SK-N-SH (cell line): ENCODE results near the gene HIPK4. TPM values are rescaled to one million over a fixed set of nuclear protein-coding genes. Genes with fewer than 3 reads are reported as not detected.

Experiments
- CTCF ChIA-PET: fragments of 300-600, 350-600 bp; formaldehyde crosslinking; extraction: SDS; loops from one replicate; lab custom pipeline; 2021; lab: Yijun Ruan, JAX
- POLR2A ChIA-PET: fragments of 350-600 bp; sonication (Branson Sonifier 250); formaldehyde crosslinking; extraction: SDS; loops from one replicate; lab custom pipeline; 2020; ENCODE audit warnings: antibody characterized with exemption, inconsistent platforms; lab: Yijun Ruan, JAX
- DNase-seq: peaks from one replicate; pipeline ENCODE4 v3.0.0; 2012
- H2AFZ ChIP-seq: fragments of 200-600 bp; sonication (generic); 2 replicates; pipeline ENCODE4 v1.8.1; 2016; ENCODE audit warnings: antibody characterized with exemption, mild to moderate bottlenecking, low read depth
- H3F3A ChIP-seq: fragments of 200-600 bp; sonication (generic); replicated peaks from 2 replicates; pipeline ENCODE3; 2016; ENCODE audit warnings: antibody characterized with exemption, mild to moderate bottlenecking; ENCODE audit not compliant: insufficient read depth
- H3K27ac ChIP-seq, 2 experiments: fragments of 200-500 bp in 1 of 2; fragments of 200-600 bp in 1 of 2; sonication (Bioruptor generic) in 1 of 2; sonication (generic), shearing (Covaris generic) in 1 of 2; 2 replicates each; pipeline versions ENCODE4 v1.5.1 to v1.6.1; 2014 to 2016; ENCODE audit warnings: low read depth in 2 of 2, inconsistent platforms in 1 of 2, low read length in 1 of 2, mild to moderate bottlenecking in 1 of 2, mixed read lengths in 1 of 2
- H3K27me3 ChIP-seq: fragments of 200-600 bp; sonication (generic), shearing (Covaris generic); 2 replicates; pipeline ENCODE4 v1.6.1; 2016; ENCODE audit warnings: mixed run types; ENCODE audit not compliant: insufficient read depth
- H3K36me3 ChIP-seq, 2 experiments: fragments of 200-500 bp in 1 of 2; fragments of 200-600 bp in 1 of 2; sonication (Bioruptor generic) in 1 of 2; sonication (generic) in 1 of 2; replicated peaks in 1 of 2; 2 replicates each; pipeline versions ENCODE3 to v1.5.1; 2014 to 2016; ENCODE audit warnings: low read length in 1 of 2, mild to moderate bottlenecking in 1 of 2; ENCODE audit not compliant: insufficient read depth in 2 of 2, control insufficient read depth in 1 of 2
- H3K4me1 ChIP-seq, 2 experiments: fragments of 200-500 bp in 1 of 2; fragments of 200-600 bp in 1 of 2; sonication (Bioruptor generic) in 1 of 2; sonication (generic), shearing (Covaris generic) in 1 of 2; 2 replicates each; pipeline versions ENCODE4 v1.5.1 to v1.6.1; 2014 to 2016; ENCODE audit warnings: low read depth in 1 of 2, low read length in 1 of 2, mixed run types in 1 of 2; ENCODE audit not compliant: insufficient read depth in 2 of 2, control insufficient read depth in 1 of 2
- H3K4me2 ChIP-seq: fragments of 200-600 bp; sonication (generic), shearing (Covaris generic); 2 replicates; pipeline ENCODE4 v1.6.1; 2017; ENCODE audit warnings: mixed run types
- H3K4me3 ChIP-seq, 2 experiments: fragments of 200-500 bp in 1 of 2; fragments of 200-600 bp in 1 of 2; sonication (Bioruptor generic) in 1 of 2; sonication (generic), shearing (Covaris generic) in 1 of 2; 2 replicates each; pipeline versions ENCODE4 v1.5.1 to v1.8.1; 2014 to 2016; ENCODE audit warnings: low read depth in 2 of 2, inconsistent platforms in 1 of 2, low read length in 1 of 2, mild to moderate bottlenecking in 1 of 2, mixed read lengths in 1 of 2, moderate library complexity in 1 of 2
- H3K79me2 ChIP-seq: fragments of 200-600 bp; sonication (generic); 2 replicates; pipeline ENCODE4 v1.8.1; 2017; ENCODE audit warnings: mild to moderate bottlenecking; ENCODE audit not compliant: insufficient read depth
- H3K9ac ChIP-seq: fragments of 200-600 bp; sonication (generic); 2 replicates; pipeline ENCODE4 v1.6.1; 2017; ENCODE audit warnings: mixed run types
- H3K9me2 ChIP-seq: fragments of 200-600 bp; sonication (generic); 2 replicates; pipeline ENCODE4 v1.6.1; 2017; ENCODE audit warnings: mixed run types
- H3K9me3 ChIP-seq: fragments of 200-600 bp; sonication (generic); 2 replicates; pipeline ENCODE4 v1.6.1; 2017; ENCODE audit warnings: mixed run types, mild to moderate bottlenecking, moderate library complexity
- H4K20me1 ChIP-seq: fragments of 200-600 bp; sonication (generic); 2 replicates; pipeline ENCODE4 v1.6.1; 2017; ENCODE audit warnings: mild to moderate bottlenecking, mixed run types; ENCODE audit not compliant: insufficient read depth
- EZH2phosphoT487 ChIP-seq: fragments of 200-600 bp; sonication (generic); IDR thresholded peaks from 2 replicates; pipeline ENCODE4 v1.6.1; 2017; ENCODE audit warnings: low read depth, mixed run types, mild to moderate bottlenecking, antibody characterized with exemption, moderate library complexity, borderline replicate concordance
- FOSL2 ChIP-seq: IDR thresholded peaks from 2 replicates; pipeline ENCODE4 v1.4.0; 2012; ENCODE audit warnings: low read depth, mild to moderate bottlenecking, moderate library complexity, borderline replicate concordance
- FOXJ3 ChIP-seq: sonication (generic); formaldehyde crosslinking; IDR thresholded peaks from 2 replicates; pipeline ENCODE4 v1.5.1; 2020; ENCODE audit warnings: mild to moderate bottlenecking, missing genetic modification reagents
- MEF2A ChIP-seq: IDR thresholded peaks from 2 replicates; pipeline ENCODE4 v1.4.0; 2012; ENCODE audit warnings: low read depth, borderline replicate concordance
- NFIC ChIP-seq: IDR thresholded peaks from 2 replicates; pipeline ENCODE4 v1.4.0; 2012; ENCODE audit warnings: borderline replicate concordance
- NRF1 ChIP-seq: IDR thresholded peaks from 2 replicates; pipeline ENCODE4 v1.6.1; 2012; ENCODE audit warnings: low read depth, mild to moderate bottlenecking, low read length
- POLR2AphosphoS5 ChIP-seq: IDR thresholded peaks from 2 replicates; pipeline ENCODE4 v1.6.1; 2012; ENCODE audit warnings: low read depth, low read length
- RAD21 ChIP-seq: IDR thresholded peaks from 2 replicates; pipeline ENCODE4 v1.6.1; 2012; ENCODE audit warnings: mild to moderate bottlenecking, low read length
- RCOR1 ChIP-seq: fragments of 150-350 bp; IDR thresholded peaks from 2 replicates; pipeline ENCODE4 v1.6.1; 2017; ENCODE audit warnings: antibody characterized with exemption, low read length
- RFX5 ChIP-seq: IDR thresholded peaks from 2 replicates; pipeline ENCODE4 v1.6.1; 2012; ENCODE audit warnings: mild to moderate bottlenecking, improper control_type of control experiment, low read length
- SIN3A ChIP-seq: IDR thresholded peaks from 2 replicates; pipeline ENCODE4 v1.6.1; 2012; ENCODE audit warnings: low read depth, mild to moderate bottlenecking, low read length, moderate library complexity, borderline replicate concordance
- TAF1 ChIP-seq: IDR thresholded peaks from 2 replicates; pipeline ENCODE4 v1.6.1; 2012; ENCODE audit warnings: low read depth, mild to moderate bottlenecking, low read length, moderate library complexity, borderline replicate concordance
- TCF12 ChIP-seq: IDR thresholded peaks from 2 replicates; pipeline ENCODE4 v1.4.0; 2012
- TEAD4 ChIP-seq: IDR thresholded peaks from 2 replicates; pipeline ENCODE4 v1.4.0; 2012; ENCODE audit warnings: mild to moderate bottlenecking, borderline replicate concordance; ENCODE audit not compliant: insufficient read depth
- YY1 ChIP-seq: IDR thresholded peaks from 2 replicates; pipeline ENCODE4 v1.4.0; 2012; ENCODE audit warnings: low read depth, mild to moderate bottlenecking
- WGBS: methylation state at CpG from one replicate; pipeline ENCODE4 v1.1.6; 2017; ENCODE audit warnings: low lambda C conversion rate; 5-methylcytosine and 5-hydroxymethylcytosine counted together
- polyA plus RNA-seq, 3 experiments: library from polyadenylated mRNA; depleted of rRNA; stranded (reverse); fragments of >200 nt; gene quantifications; 2 replicates each; pipeline ENCODE4 v1.2.3, GENCODE V29; 2012
- TF ChIP-seq, protein P1 (sequence below): IDR thresholded peaks from 2 replicates; pipeline ENCODE4; 2012
- TF ChIP-seq, protein P2 (sequence below): fragments of 150-350 bp; IDR thresholded peaks from 2 replicates; pipeline ENCODE4 v1.6.1; 2017; ENCODE audit warnings: antibody characterized with exemption, low read length, low read depth, borderline replicate concordance

The HIPK4 gene
- polyA plus RNA-seq, 1 of the 3 experiments (the other 2 are of a cell fraction), result 0.23 TPM

- no peak overlapping the region for H3K4me3 ChIP-seq
- H2AFZ ChIP-seq, result no peak overlapping the region
- TF ChIP-seq TAF1 (no peak), RAD21 (no peak)
- H4K20me1 ChIP-seq, result no peaks in the 10 kb centered on the region
- no peaks in the 10 kb centered on the region for H3K9me3 ChIP-seq
- H3K9ac ChIP-seq, result no peak overlapping the region
- H3K27me3 ChIP-seq, result no peaks in the 10 kb centered on the region
- peaks cover 5 to 8% of the 10 kb centered on the region in 2 experiments for H3K36me3 ChIP-seq
- ChIA-PET POLR2A (interaction anchor here (0.6 kb wide), 1 partner anchor 156 kb away, joined by 3 read pairs; no protein-coding TSS in a partner anchor), CTCF (interaction anchor here (0.8 kb wide), 1 partner anchor 36 kb away, joined by 3 read pairs; no protein-coding TSS in a partner anchor)
- H3K79me2 ChIP-seq, result peaks cover 62% of the 10 kb centered on the region
- DNase-seq, result no peak
- 77% methylated on average over 8 of the region's 9 CpGs for WGBS
- H3F3A ChIP-seq, result no peaks in the 10 kb centered on the region
- peaks cover 0 to 2% of the 10 kb centered on the region in 2 experiments; a peak in 1 of 4 replicates for H3K4me1 ChIP-seq
- H3K27ac ChIP-seq, result no peak overlapping the region; a peak in 1 of 4 replicates
- H3K9me2 ChIP-seq, result no peaks in the 10 kb centered on the region
- H3K4me2 ChIP-seq, result no peak overlapping the region
These were observed 48.1 kb downstream of the HIPK4 start for GRCh38 chr19:40341601-40342482.

DNA sequence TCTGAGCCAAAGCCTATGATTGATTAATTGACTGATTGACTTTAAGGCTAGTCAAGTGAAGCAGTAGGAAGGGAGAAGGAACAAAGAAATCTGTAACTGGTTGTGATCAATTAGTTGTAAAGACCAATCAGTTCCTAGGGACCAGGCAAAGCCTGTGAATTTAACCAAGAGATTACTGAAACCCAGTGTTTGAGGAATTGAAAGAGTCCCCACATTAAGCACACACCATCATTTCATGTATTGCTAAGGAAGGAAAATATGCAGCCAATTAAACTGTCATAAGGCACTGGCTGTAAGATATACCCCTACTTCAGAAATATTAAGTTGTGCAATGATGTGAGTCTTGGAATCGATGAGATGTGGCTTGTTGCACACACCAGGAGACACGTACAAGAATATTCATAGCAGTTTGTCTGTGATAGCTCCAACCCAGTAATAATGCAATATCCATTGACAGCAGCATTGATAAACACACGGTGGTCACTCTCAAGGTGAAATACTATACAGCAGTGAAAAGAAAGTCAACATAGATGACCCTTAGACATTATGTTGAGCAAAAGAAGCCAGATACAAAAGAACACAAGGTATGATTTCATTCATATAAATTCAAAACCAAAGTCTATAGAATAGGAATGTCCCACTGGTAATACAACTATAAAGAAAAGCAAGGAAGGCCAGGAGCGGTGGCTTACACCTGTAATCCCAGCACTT lies 50.8 kb downstream of the HIPK4 start:
- H3K4me1 ChIP-seq, result peaks cover 0 to 2% of the 10 kb centered on the region in 2 experiments; a peak in 1 of 4 replicates
- no peak overlapping the region for H3K4me3 ChIP-seq
- no peak overlapping the region for H3K4me2 ChIP-seq
- CTCF ChIA-PET, result interaction anchor here (1.4 kb wide), 1 partner anchor 34 kb away, joined by 7 read pairs; no protein-coding TSS in a partner anchor
- no peaks in the 10 kb centered on the region for H4K20me1 ChIP-seq
- no peak for TF ChIP-seq POLR2AphosphoS5
- TF ChIP-seq NFIC, result no peak
- no peak for TF ChIP-seq SIN3A
- TF ChIP-seq TCF12, result no peak
- TF ChIP-seq, protein P1, sequence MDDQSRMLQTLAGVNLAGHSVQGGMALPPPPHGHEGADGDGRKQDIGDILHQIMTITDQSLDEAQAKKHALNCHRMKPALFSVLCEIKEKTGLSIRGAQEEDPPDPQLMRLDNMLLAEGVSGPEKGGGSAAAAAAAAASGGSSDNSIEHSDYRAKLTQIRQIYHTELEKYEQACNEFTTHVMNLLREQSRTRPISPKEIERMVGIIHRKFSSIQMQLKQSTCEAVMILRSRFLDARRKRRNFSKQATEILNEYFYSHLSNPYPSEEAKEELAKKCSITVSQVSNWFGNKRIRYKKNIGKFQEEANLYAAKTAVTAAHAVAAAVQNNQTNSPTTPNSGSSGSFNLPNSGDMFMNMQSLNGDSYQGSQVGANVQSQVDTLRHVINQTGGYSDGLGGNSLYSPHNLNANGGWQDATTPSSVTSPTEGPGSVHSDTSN, result no peak
- TF ChIP-seq RFX5, result no peak
- TF ChIP-seq EZH2phosphoT487, result no peak
- TF ChIP-seq YY1, result no peak
- TF ChIP-seq FOXJ3 (CRISPR knock-in tag), result no peak
- TF ChIP-seq NRF1, result no peak
- TF ChIP-seq MEF2A, result no peak
- no peak for TF ChIP-seq RCOR1
- TF ChIP-seq TEAD4, result no peak
- TF ChIP-seq FOSL2, result no peak
- TF ChIP-seq, protein P2, sequence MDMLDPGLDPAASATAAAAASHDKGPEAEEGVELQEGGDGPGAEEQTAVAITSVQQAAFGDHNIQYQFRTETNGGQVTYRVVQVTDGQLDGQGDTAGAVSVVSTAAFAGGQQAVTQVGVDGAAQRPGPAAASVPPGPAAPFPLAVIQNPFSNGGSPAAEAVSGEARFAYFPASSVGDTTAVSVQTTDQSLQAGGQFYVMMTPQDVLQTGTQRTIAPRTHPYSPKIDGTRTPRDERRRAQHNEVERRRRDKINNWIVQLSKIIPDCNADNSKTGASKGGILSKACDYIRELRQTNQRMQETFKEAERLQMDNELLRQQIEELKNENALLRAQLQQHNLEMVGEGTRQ, result no peak
- H3F3A ChIP-seq, result no peaks in the 10 kb centered on the region
- no peaks in the 10 kb centered on the region for H3K9me2 ChIP-seq
- POLR2A ChIA-PET, result no interaction called here
- no peak overlapping the region for H3K9ac ChIP-seq
- peaks cover 8 to 10% of the 10 kb centered on the region in 2 experiments for H3K36me3 ChIP-seq
- 98% methylated on average over 4 of the region's 4 CpGs for WGBS
- H3K27me3 ChIP-seq, result no peaks in the 10 kb centered on the region
- no peak for DNase-seq
- H3K9me3 ChIP-seq, result no peaks in the 10 kb centered on the region
- no peak overlapping the region for H2AFZ ChIP-seq
- H3K79me2 ChIP-seq, result peaks cover 37% of the 10 kb centered on the region
- no peak overlapping the region for H3K27ac ChIP-seq
